Large intestine (tissue), 3 donors: Measurements from ENCODE around the gene RIMS1. TPM values are rescaled to one million over a fixed set of nuclear protein-coding genes. Genes with fewer than 3 reads are reported as not detected.

Source experiments
- DNase-seq, 2 donors: peaks; one replicate each; pipeline versions ENCODE4 v3.0.0 to v3.0.0-alpha.2; 2013
- H3K27ac ChIP-seq: one replicate; pipeline ENCODE4 v1.5.1; 2013; ENCODE audit warnings: low read length
- H3K27me3 ChIP-seq: 2 replicates; pipeline ENCODE4 v1.6.1; 2013; ENCODE audit warnings: low read length; ENCODE audit not compliant: control insufficient read depth, insufficient read depth
- H3K36me3 ChIP-seq: 2 replicates; pipeline ENCODE4 v1.6.1; 2013; ENCODE audit warnings: low read length; ENCODE audit not compliant: control insufficient read depth, insufficient read depth
- H3K4me1 ChIP-seq: one replicate; pipeline ENCODE4 v1.6.1; 2013; ENCODE audit warnings: low read length; ENCODE audit not compliant: control insufficient read depth, insufficient read depth
- H3K4me3 ChIP-seq: one replicate; pipeline ENCODE4 v1.5.1; 2013; ENCODE audit warnings: low read length
- H3K9me3 ChIP-seq: one replicate; pipeline ENCODE4 v1.6.1; 2013; ENCODE audit warnings: mild to moderate bottlenecking, low read depth, low read length, moderate library complexity; ENCODE audit not compliant: control insufficient read depth
- WGBS: methylation state at CpG from one replicate; pipeline ENCODE4 v1.1.5; 2013; ENCODE audit warnings: low lambda C conversion rate; ENCODE audit not compliant: insufficient coverage; 5-methylcytosine and 5-hydroxymethylcytosine counted together
- polyA plus RNA-seq: library from polyadenylated mRNA; unstranded; fragments of 120-200 nt; gene quantifications from one replicate; pipeline ENCODE4 v1.2.1, GENCODE V29; 2013

Gene RIMS1
- polyA plus RNA-seq, 1 donor, result 4.2 TPM

DNA sequence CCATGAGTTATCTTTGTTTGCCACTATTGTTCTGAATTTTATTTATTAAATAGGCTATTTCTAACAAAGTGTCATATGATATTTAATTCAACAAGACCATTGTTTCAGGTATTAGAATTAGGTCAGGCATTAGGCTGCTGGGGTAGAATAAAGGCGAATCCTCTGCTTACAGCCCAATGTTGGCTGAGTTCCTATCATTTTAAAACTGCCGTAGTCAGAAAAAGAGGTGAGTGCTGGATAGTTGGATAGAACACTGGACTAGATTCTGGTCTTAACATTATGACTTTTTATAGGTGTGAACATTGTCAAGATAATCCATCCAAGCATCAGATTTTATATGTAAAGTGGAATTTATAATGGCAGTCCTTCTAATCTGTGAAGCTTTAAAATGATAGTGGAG lies 6.3 kb downstream of the RIMS1 start:
- H3K4me1 ChIP-seq, result no peaks in the 10 kb centered on the region
- H3K9me3 ChIP-seq, result no peaks in the 10 kb centered on the region
- no peak for DNase-seq
- H3K4me3 ChIP-seq, result no peak overlapping the region
- H3K27me3 ChIP-seq, result peaks cover 13% of the 10 kb centered on the region
- no peaks in the 10 kb centered on the region for H3K36me3 ChIP-seq
- no peak overlapping the region for H3K27ac ChIP-seq
- no CpG with 5 or more reads among the region's 2 CpGs for WGBS

DNA sequence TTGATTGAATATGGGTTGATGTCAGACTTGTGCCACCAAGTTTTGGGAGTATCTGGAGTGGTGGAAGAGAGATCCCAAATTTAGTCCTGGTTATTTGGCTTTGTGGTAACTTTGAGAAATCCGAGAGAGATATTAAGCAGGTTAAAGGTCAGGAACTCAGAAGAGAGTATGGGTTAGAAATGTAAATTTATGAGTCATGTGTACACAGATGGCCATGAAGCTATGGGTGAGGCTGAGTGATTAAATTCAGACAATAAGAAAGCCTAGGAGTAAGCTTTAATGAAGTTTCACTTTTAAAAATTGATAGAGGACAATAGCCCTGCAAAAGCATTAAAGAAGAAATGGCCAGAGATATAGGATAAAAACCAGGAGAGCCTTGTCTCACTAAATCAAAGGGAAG lies 14.3 kb downstream of the RIMS1 start:
- no peaks in the 10 kb centered on the region for H3K9me3 ChIP-seq
- WGBS, result 17% methylated on average over 1 of the region's 1 CpG
- DNase-seq, result no peak

DNA sequence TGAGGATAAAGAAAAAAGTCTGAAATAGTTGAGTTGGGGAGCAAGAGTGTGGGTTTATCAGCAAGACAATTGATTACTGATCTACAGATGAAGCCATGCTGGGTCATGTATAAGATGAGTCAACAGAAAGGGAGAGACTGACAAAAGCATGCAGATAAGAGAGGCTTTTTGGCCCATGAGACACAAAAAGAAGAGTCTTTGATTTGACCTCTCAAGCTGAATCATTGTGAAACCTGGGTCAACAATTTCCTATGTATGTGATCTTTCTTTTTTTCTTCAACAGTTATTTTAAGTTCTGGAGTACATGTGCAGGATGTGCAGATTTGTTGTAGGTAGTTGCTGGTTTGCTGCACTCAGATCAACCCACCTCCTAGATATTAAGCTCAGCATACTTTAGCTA lies 15.9 kb downstream of the RIMS1 start:
- H3K9me3 ChIP-seq, result no peaks in the 10 kb centered on the region
- no peaks in the 10 kb centered on the region for H3K36me3 ChIP-seq
- H3K27me3 ChIP-seq, result no peaks in the 10 kb centered on the region
- H3K27ac ChIP-seq, result no peak overlapping the region
- no peaks in the 10 kb centered on the region for H3K4me1 ChIP-seq
- no peak for DNase-seq
- no peak overlapping the region for H3K4me3 ChIP-seq

More for the DNA sequence above, 14.3 kb downstream of the RIMS1 start:
- Histone ChIP-seq H3K36me3 (no peaks in the 10 kb centered on the region), H3K4me1 (no peaks in the 10 kb centered on the region), H3K4me3 (no peak overlapping the region), H3K27me3 (no peaks in the 10 kb centered on the region), H3K27ac (no peak overlapping the region)

DNA sequence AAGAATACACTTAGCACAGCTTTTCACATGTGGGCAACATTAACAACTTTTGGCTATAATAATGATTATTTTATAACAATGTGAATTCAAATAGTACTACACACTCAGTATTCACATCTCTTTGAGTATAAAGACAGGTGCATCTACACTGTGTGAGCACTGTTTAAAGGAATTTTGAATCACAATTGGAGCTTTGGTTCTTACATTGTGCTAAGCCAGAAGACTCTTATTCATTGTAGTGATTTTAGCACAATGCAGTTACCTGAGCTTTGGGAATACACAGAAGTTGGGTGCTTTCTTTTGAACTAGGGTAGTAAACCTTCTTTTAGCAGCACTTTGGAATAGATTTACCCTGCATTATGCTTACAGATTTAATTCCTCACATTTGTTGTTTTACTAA lies 20.5 kb downstream of the RIMS1 start:
- H3K9me3 ChIP-seq, result no peaks in the 10 kb centered on the region
- no peak overlapping the region for H3K4me3 ChIP-seq
- no peak for DNase-seq
- no peaks in the 10 kb centered on the region for H3K4me1 ChIP-seq
- H3K27ac ChIP-seq, result no peak overlapping the region
- no peaks in the 10 kb centered on the region for H3K27me3 ChIP-seq
- H3K36me3 ChIP-seq, result no peaks in the 10 kb centered on the region

DNA sequence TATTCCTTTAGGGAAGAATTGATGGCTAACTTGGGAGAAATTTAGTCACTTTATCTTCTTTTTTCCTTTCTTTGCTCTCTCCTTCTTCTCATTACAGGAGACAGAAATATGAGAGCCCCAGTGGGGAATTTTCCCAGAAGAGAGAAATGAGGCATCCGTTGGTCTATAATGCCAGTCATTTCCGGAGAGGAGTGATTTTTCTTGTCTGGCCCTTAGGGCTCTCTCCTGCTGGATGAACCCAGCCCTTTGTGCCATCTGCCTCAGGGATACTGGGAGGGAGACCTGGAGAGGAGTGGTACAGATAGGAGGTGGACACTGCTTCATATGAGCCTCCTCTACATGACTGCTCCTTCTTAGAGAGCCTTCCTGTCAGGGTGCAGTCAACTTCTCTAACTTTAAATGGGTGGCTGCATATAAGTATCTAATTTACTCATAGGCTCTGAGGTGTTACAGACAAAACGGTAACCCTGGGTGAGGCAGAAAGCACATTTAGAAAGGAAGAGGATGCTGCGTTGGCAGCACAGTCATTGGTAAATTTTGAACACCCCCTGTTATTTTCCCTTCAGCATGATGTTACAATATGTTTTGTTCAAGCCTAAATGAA lies 21.9 kb downstream of the RIMS1 start:
- Histone ChIP-seq H3K4me1 (no peaks in the 10 kb centered on the region), H3K27ac (no peak overlapping the region), H3K4me3 (no peak overlapping the region), H3K9me3 (no peaks in the 10 kb centered on the region), H3K27me3 (no peaks in the 10 kb centered on the region), H3K36me3 (no peaks in the 10 kb centered on the region)
- no peak for DNase-seq
- no CpG with 5 or more reads among the region's 4 CpGs for WGBS

DNA sequence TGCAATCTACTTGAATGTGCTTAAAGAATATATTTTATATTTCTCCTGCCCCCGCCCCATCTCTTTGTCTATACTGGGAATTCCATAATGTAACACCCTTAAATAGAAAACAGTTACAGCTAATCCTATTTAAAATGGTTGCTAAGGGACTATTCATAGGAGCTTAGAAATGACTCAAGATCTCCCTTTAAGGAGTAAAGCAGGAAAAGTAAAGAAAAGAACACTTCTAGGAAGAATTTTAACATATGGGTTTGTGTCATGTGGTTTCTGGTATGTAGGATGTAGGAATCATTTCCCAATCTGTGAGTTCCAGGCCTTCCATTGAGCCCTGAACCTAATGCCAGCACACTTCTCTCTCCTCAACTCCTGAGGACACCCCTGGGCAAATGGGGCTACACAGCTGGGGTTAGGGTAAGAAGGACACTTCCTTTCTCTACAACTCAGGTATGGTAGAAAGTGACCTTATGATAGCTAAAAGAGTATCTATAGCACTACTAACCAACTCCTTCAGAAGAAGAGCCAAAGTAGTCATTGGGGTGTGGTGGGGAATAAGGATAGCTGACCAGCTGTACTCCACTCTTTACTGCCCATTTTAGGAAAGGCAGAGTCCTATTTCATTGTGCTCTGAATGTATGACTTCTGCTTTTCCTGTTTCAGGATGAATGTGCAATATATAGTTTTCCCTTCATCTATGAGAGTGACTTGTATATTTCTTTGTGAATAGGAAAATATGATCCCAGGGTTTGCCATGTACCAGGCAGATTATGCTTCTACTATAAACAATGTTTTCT lies 27.3 kb downstream of the RIMS1 start:
- DNase-seq, result no peak
- no peak overlapping the region for H3K27ac ChIP-seq
- H3K4me1 ChIP-seq, result no peaks in the 10 kb centered on the region

DNA sequence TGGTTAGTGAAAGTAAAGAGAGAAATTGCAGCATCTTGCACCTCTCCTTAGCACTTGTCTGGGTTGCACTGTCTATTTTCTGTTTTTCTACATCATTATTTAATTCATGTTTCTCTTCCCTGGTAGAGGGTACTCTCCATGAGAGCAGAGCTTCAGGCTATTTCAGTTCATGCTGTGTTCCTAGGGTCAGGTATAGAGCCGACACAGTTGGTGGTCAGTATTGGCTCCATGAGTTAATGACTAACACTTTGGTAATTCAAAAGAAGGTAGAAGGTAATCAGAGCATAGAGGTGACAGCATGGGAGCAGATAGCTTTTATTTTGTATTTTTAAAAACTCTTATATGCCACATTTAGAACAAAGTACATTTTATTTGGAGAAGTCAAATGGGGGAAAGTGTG lies 42.7 kb downstream of the RIMS1 start:
- no peaks in the 10 kb centered on the region for H3K9me3 ChIP-seq
- H3K4me1 ChIP-seq, result no peaks in the 10 kb centered on the region
- no CpG with 5 or more reads among the region's 1 CpG for WGBS
- H3K36me3 ChIP-seq, result no peaks in the 10 kb centered on the region
- no peak for DNase-seq
- no peak overlapping the region for H3K4me3 ChIP-seq
- no peaks in the 10 kb centered on the region for H3K27me3 ChIP-seq
- no peak overlapping the region for H3K27ac ChIP-seq

More for the DNA sequence above, 27.3 kb downstream of the RIMS1 start:
- 80% methylated on average over 1 of the region's 1 CpG for WGBS
- no peaks in the 10 kb centered on the region for H3K27me3 ChIP-seq
- H3K4me3 ChIP-seq, result no peak overlapping the region
- H3K36me3 ChIP-seq, result no peaks in the 10 kb centered on the region
- H3K9me3 ChIP-seq, result no peaks in the 10 kb centered on the region

DNA sequence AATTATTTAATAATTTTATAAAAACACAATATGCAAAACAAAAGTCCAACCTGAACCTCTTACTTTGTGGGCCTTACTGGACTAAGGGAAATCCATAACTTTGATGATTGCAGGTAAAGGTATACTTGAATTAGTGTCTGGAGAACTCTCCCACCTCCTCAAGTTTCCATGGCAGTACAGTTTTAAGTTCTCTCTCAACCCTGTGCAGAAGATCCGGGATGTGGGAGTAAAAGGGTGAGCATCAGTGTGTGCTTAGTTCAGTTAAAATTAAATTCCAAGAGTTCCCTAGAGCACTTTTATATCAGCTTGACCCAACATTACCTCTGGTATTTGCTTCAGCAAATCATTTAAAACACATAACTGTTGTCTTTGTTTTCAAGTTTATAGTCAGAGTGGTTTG lies 47.5 kb downstream of the RIMS1 start:
- no peaks in the 10 kb centered on the region for H3K9me3 ChIP-seq
- H3K4me1 ChIP-seq, result no peaks in the 10 kb centered on the region
- no CpG with 5 or more reads among the region's 1 CpG for WGBS
- DNase-seq, result no peak
- H3K27ac ChIP-seq, result no peak overlapping the region
- H3K36me3 ChIP-seq, result no peaks in the 10 kb centered on the region
- no peak overlapping the region for H3K4me3 ChIP-seq
- no peaks in the 10 kb centered on the region for H3K27me3 ChIP-seq

DNA sequence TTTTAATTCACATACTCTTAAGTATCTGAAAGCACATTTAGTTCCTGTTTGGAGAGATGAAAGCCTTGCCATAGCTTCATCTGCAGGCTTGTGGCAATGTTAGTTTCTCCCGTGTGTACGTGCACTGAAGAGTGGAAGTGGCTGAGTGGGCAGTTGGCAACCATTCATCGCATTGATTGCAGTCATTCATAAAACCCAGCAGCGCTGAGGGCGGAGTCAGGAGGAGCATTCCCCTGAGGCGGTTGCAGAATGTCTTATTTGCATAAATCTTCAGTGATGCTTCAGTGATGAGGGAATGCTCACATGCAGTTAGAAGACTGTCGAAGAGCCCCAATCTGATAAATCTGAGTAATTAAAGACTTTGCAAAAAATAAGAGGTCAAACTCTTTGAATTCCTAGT lies 79.1 kb downstream of the RIMS1 start:
- Histone ChIP-seq H3K27ac (no peak overlapping the region), H3K4me1 (no peaks in the 10 kb centered on the region), H3K27me3 (no peaks in the 10 kb centered on the region), H3K9me3 (no peaks in the 10 kb centered on the region), H3K36me3 (no peaks in the 10 kb centered on the region), H3K4me3 (no peak overlapping the region)
- DNase-seq, result no peak
- WGBS, result 100% methylated on average over 1 of the region's 7 CpGs

DNA sequence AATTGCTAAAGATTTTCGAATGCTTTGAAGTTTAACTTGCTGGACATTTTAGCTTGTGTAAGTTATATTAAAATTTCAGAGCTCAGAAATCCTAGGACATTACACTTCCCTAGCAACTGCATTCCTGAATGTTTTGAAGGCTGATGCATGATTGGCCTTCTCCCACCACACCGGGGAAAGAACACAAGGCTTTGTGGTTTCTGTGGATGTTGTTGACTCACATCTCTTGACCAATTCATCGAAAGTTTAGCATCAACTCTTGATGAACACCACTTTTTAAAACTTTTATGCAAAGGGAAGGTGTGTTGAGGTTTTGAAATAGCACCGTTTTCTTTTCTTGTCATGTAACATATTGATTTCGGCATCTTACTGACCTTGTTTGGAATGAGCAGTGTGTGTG lies 81.1 kb downstream of the RIMS1 start:
- no peaks in the 10 kb centered on the region for H3K27me3 ChIP-seq
- no peaks in the 10 kb centered on the region for H3K36me3 ChIP-seq
- H3K27ac ChIP-seq, result no peak overlapping the region
- WGBS, result 100% methylated on average over 1 of the region's 5 CpGs
- DNase-seq, result no peak
- H3K4me1 ChIP-seq, result no peaks in the 10 kb centered on the region
- no peaks in the 10 kb centered on the region for H3K9me3 ChIP-seq
- no peak overlapping the region for H3K4me3 ChIP-seq

DNA sequence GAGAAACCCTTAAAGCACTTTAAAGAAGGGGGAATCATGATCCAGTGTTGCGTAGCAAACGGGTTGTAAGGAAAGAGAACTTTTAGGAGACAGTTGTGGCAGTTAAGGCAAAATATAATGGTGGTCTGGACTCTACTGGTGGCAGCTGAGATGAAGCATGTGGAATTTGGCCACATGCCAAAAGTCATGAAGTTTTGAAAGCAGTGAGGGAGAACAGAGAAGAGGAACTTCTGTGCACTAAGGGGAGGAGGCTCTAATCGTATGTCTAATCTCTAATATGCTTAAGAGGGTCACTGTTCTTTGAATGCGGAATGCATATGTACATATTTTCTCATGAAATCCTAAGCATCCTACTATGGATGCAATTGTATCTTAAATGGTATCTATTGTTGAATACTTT lies 91.5 kb downstream of the RIMS1 start:
- H3K36me3 ChIP-seq, result no peaks in the 10 kb centered on the region
- H3K27ac ChIP-seq, result no peak overlapping the region
- H3K27me3 ChIP-seq, result no peaks in the 10 kb centered on the region
- H3K4me1 ChIP-seq, result no peaks in the 10 kb centered on the region
- WGBS, result 83% methylated on average over 1 of the region's 4 CpGs
- no peak for DNase-seq
- H3K4me3 ChIP-seq, result no peak overlapping the region
- no peaks in the 10 kb centered on the region for H3K9me3 ChIP-seq
